Subcutaneous abdominal adipose tissue (tissue), 5 donors: ENCODE results near the gene MIB2.

Experiments
- H3K27ac ChIP-seq: one replicate; pipeline ENCODE4 v1.7.0; 2013; ENCODE audit warnings: low read depth, mild to moderate bottlenecking, inconsistent platforms, low read length, moderate library complexity
- H3K27me3 ChIP-seq, 5 donors: one replicate each; pipeline ENCODE4 v1.7.0; 2013; ENCODE audit warnings: low read length in 5 of 5, inconsistent platforms in 1 of 5; ENCODE audit not compliant: control insufficient read depth in 5 of 5, insufficient read depth in 4 of 5
- H3K36me3 ChIP-seq, 5 donors: one replicate each; pipeline ENCODE4 v1.7.0; 2013; ENCODE audit warnings: low read length in 5 of 5; ENCODE audit not compliant: control insufficient read depth in 5 of 5, insufficient read depth in 5 of 5
- H3K4me1 ChIP-seq, 5 donors: one replicate each; pipeline ENCODE4 v1.7.0; 2013; ENCODE audit warnings: low read length in 5 of 5, mild to moderate bottlenecking in 3 of 5, moderate library complexity in 1 of 5; ENCODE audit not compliant: control insufficient read depth in 5 of 5, insufficient read depth in 5 of 5
- H3K4me3 ChIP-seq, 5 donors: one replicate each; pipeline ENCODE4 v1.7.0; 2013; ENCODE audit warnings: low read length in 5 of 5, low read depth in 1 of 5
- H3K9ac ChIP-seq, 5 donors: one replicate each; pipeline ENCODE4 v1.7.0; 2013; ENCODE audit warnings: low read length in 5 of 5, mild to moderate bottlenecking in 4 of 5, moderate library complexity in 3 of 5
- H3K9me3 ChIP-seq, 5 donors: one replicate each; pipeline ENCODE4 v1.7.0; 2013; ENCODE audit warnings: low read length in 5 of 5; ENCODE audit not compliant: control insufficient read depth in 5 of 5
- donor health status: healthy.
- donor health status: healthy.
- donor health status: healthy.
- donor health status: healthy.
- donor health status: healthy.

MIB2 gene

DNA sequence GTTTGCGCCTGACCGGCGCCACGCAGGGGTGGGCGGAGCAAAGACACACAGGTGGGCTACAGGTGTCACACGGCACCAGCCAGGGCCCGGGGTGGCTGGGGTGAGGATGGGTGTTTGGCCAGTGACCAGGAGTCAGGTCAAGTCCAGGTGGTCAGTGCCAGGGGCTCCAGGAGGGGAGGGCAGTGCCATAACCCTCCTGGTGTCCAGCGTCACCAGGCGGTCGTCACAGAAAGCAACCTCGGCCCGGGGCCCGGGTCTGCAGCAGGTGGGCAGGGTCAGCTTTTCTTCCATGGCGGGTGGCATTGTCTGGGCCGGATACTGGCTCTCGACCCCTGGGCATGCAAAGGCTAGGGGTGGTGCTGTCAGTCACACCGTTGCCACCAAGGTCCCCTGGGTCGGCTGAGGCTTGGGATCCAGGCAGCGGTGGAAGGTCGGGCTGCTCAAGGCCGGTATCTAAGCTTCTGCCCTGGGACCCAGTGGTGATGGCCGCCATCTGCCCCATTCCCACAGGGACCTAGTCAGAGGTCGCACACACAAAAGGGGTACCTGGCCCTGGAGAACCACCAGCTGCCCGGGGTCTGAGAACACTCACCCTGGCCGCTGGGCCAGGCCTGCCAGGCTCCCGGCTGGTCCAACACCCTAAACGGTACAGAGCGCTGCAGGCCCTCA lies 17.1 kb upstream of the MIB2 start:
- peaks cover 34 to 50% (median 42%) of the 10 kb centered on the region in 5 donors for H3K27me3 ChIP-seq
- no peak overlapping the region for H3K27ac ChIP-seq
- H3K4me3 ChIP-seq = no peak overlapping the region
- H3K4me1 ChIP-seq = peaks cover 0 to 24% (median 14%) of the 10 kb centered on the region in 5 donors
- H3K9me3 ChIP-seq = no peaks in the 10 kb centered on the region
- no peaks in the 10 kb centered on the region for H3K36me3 ChIP-seq
- no peak overlapping the region for H3K9ac ChIP-seq

DNA sequence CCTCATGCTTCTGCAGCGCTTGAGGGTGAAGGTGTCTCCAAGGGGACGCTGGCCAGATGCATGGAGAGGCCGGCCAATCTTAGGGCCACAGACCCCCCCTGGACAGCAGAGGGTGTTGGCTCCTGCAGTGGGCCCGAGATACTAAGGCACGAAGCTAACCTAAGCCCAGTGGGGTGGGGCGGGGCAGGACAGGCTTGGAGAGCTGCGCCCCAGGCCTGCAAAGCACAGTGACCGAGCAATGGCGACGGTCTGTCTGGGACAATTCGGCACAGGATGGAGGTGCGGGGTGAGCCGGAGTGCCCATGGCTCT lies 16.6 kb upstream of the MIB2 start:
- Histone ChIP-seq H3K27ac (no peak overlapping the region), H3K4me1 (peaks cover 0 to 24% (median 14%) of the 10 kb centered on the region in 5 donors), H3K9me3 (no peaks in the 10 kb centered on the region), H3K4me3 (no peak overlapping the region), H3K9ac (no peak overlapping the region), H3K36me3 (no peaks in the 10 kb centered on the region), H3K27me3 (peaks cover 34 to 55% (median 42%) of the 10 kb centered on the region in 5 donors)

DNA sequence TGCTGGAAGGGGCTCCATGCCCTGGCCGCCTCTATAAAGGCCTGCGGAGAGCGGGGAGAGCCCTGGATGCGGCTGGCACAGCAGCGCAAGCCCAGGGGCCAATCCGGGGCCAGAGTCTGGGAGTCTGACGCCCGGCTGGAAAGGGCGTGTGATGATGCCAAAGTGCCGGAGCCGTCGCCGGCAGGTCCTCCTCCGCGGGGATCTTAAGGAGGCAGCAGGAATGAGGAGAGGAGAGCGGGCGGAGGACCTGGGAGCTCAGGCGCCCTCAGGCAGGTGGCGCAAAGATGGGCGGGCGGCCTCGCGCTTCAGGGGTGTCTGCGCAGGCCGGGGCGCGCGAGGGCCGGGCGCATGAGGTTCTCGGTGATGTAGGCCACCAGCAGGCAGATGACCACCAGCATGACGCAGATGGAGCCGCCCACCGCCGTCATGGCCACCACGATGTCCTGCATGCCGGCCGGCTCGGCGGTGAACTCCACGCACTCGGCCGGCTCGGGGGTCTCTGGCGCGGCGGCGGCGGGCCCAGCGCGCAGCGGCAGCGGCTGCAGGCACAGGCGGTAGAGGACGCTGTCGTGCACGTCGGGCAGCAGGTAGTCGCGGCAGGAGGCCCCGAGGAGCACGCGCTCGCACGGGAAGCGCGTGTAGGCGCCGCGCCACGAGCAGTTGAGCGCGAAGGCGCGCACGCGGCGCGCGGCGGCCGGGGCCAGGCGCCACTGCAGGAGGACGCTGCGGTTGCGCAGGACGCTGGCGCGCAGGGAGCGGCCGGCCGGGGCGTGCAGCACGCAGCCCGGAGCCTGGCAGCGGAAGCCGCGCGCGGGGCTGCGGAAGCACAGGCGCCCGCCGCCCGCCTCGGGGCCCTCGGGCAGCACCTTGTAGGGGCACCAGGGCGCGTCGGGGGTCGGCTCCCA lies 16.0 kb upstream of the MIB2 start:
- no peak overlapping the region for H3K27ac ChIP-seq
- no peaks in the 10 kb centered on the region for H3K9me3 ChIP-seq
- no peak overlapping the region for H3K9ac ChIP-seq
- H3K36me3 ChIP-seq = no peaks in the 10 kb centered on the region
- H3K4me1 ChIP-seq = peaks cover 0 to 24% (median 14%) of the 10 kb centered on the region in 5 donors
- H3K27me3 ChIP-seq = peaks cover 35 to 60% (median 42%) of the 10 kb centered on the region in 5 donors
- peak overlapping the region in 3 of 5 donors; percentile 34 to 61 (median 36) for H3K4me3 ChIP-seq

DNA sequence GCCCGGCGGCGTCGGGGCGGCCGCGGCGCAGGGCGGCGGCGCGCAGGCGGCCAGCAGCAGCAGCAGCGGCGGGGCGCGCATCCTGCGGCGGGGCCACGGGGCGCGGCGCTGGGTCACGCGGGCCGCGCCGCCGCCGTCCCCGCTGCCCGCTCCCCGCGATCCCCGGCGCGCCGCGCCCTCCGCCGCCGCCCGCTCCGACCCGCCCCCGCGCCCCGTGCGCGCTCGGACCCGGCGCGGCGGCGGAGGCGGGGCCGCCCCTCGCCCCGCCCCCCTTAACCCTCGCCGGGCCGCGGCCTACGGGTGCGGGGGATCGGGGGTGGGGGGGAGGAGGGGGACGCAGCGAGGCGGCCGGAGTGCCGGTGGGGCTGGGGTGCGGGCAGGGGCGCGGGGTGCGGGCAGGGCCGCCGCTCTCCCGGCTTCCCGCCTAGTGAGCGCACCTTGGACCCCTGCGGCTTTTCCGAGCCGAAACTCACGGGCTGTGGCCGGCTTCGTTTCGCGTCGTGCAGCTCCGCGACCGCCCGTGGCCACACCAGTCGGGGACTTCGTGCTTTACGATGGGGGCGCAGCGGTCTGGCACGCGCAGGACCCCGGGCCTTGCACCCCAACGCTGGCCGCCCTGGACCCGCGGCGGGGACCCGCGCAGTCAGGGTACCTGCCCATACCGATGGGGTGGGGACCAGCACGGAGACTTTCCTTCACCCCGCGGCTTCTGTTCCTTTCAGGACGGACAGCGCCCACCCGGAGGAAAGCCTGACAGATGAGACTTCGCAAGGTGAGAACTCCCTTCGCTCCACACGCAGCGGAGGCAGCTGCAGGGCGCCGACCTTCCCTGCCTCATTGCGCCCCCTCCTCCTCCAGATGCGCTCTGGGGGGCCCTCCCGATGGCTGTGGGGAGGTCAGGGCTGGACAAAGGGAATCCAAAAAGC lies 15.1 kb upstream of the MIB2 start, which contains the start of gene FNDC10:
Gene FNDC10, minus strand, starts transcription at position 201 of the 926 bp plus-strand sequence. Its CDS starts 120 bp downstream, at position 81.
- Histone ChIP-seq H3K9ac (no peak within 1 kb of the TSS), H3K9me3 (no peaks in the 10 kb centered on the region), H3K36me3 (no peaks in the 10 kb centered on the region), H3K27me3 (peaks cover 42 to 67% (median 48%) of the 10 kb centered on the region in 5 donors), H3K4me1 (peaks cover 0 to 24% (median 14%) of the 10 kb centered on the region in 5 donors), H3K4me3 (peak within 1 kb of the TSS in 3 of 5 donors; percentile 36 to 63 (median 43)), H3K27ac (no peak within 1 kb of the TSS)

DNA sequence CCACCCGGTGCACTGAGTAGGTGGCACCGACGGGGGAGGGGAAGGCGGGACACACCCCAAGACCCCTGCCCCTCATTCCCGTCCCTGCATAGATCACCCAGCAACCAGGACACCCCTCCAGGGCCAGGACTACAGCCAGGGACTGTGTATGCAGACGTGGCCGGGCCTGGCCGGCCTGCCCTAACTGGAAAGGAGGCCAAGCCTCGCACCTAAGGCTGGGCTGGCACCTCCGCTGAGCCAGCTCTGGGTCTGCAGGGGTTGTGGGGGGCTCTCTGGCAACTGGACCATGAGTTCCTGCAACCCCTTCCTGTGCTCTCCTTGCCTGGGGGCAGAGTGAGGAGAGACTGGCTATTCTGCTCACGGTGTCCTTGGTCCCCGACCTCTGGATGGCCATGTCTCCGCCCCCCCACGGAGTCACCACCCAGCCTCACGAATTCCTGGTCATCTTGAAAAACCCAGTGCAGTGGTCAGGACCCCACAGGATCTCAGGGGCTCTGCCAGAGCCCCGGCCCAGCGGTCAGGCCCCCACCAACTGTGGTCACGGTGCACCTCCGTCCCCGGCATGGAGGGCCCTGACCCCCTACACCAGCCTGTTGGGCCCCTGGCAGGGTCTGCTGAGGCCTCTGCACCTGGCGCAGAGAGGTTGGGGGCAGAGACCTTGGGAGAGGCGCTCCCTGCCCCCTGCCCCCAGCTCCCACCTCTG lies 14.3 kb upstream of the MIB2 start:
- peaks cover 42 to 67% (median 48%) of the 10 kb centered on the region in 5 donors for H3K27me3 ChIP-seq
- no peak overlapping the region for H3K9ac ChIP-seq
- peak overlapping the region in 1 of 5 donors; percentile 43 for H3K4me3 ChIP-seq

DNA sequence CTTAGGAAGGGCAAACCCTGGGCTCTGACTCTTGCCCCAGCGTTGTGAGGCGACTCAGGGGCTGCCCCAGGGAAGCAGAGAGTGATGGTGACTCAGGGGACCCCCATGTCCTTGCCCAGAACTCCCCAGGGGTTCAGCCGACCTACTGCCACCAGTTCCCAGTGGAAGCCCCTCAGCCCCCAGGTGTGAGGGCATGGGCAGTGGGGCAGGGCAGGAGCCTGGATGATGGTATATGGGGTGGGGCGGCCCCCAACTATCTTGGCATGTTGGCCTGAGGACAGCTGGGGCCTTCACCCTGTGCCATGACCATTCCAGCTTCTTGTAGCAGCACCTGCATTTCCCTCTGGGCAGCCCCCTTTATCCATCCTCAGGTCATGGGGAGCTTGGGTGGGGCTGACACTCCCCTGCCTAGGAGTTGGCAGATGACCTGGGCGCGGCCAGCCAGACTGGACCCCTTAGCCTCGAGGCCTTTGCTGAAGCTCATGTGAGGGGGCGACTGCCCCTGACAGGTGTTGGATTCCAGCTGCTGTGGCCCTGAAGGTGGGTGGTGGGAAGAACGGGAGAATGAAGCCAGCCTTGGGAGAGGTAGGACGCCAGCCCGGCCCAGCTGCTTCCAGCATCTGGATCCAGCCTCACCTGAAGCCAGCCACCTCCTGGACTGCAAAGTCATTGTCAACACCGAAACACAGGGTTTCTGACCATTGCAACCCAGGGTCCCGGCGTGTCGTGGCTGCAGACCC lies 13.6 kb upstream of the MIB2 start:
- Histone ChIP-seq H3K27me3 (peaks cover 37 to 62% (median 46%) of the 10 kb centered on the region in 5 donors), H3K9ac (no peak overlapping the region), H3K27ac (no peak overlapping the region), H3K4me1 (peaks cover 0 to 26% (median 14%) of the 10 kb centered on the region in 5 donors), H3K36me3 (no peaks in the 10 kb centered on the region), H3K9me3 (no peaks in the 10 kb centered on the region), H3K4me3 (no peak overlapping the region)

More for the DNA sequence above, 14.3 kb upstream of the MIB2 start:
- Histone ChIP-seq H3K27ac (no peak overlapping the region), H3K9me3 (no peaks in the 10 kb centered on the region), H3K36me3 (no peaks in the 10 kb centered on the region), H3K4me1 (peaks cover 0 to 24% (median 14%) of the 10 kb centered on the region in 5 donors)

DNA sequence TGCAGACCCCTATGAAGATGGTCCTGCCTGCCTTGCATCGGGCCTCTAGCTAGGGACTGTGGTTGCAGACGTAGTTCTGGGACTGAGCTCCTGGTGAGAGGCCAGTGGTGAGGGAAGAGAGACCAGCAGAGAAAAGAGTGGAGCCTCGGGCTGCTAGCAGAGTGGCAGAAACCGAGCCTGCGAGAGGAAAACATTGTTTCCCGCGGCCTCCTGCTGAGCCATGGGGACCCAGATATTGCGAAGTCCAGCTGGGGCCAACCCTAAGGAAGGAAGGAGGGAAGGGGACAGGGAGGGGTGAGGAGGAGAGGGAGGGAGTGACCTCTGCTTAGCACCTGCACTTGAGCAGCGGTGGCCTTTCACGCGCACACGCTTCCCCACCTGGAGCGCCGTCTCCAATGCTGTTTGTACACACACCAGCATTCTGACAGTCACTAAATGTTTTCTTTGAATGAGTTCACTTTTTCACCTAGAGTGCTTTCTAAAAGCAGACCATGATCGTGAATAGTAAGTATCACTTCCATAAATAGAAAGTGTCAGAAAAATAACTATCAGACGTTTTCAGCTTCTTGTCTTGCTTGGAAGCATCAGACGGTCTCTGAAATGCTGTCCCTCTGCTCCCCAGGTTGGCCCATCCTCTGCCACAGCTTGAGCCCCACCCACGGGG lies 12.9 kb upstream of the MIB2 start:
- H3K4me1 ChIP-seq = peaks cover 0 to 28% (median 14%) of the 10 kb centered on the region in 5 donors
- no peak overlapping the region for H3K4me3 ChIP-seq
- no peak overlapping the region for H3K27ac ChIP-seq
- peaks cover 32 to 56% (median 43%) of the 10 kb centered on the region in 5 donors for H3K27me3 ChIP-seq
- H3K9me3 ChIP-seq = no peaks in the 10 kb centered on the region
- H3K9ac ChIP-seq = no peak overlapping the region
- no peaks in the 10 kb centered on the region for H3K36me3 ChIP-seq

DNA sequence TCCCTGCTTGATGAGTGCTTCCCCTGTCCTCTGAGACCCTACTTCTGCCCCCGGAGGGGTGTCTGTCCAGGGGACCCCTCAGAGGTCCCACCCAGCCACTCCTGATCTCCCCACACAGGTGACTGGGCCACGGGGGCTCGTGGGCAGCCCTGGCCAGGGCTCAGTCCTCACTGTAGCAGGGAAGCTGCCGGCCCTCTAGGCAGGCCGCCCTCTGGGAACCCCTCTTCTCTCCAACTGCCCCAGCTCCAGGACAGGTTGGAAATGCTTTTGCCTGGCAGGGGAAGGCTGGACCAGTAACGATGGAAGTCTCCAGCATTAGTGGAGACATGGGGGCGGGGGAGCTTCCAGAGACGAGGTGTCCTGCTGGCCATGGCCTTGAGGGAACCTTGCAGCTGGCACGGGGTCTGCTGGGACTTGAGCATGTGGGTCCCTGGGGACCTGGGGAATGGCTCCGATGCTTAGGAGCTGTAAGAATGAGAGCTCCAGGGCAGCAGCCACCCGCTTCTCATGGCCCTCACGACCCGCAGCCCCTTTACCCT lies 12.3 kb upstream of the MIB2 start:
- Histone ChIP-seq H3K4me3 (no peak overlapping the region), H3K4me1 (peaks cover 0 to 22% (median 10%) of the 10 kb centered on the region in 5 donors), H3K9ac (no peak overlapping the region), H3K36me3 (no peaks in the 10 kb centered on the region), H3K27ac (no peak overlapping the region), H3K27me3 (peaks cover 26 to 50% (median 37%) of the 10 kb centered on the region in 5 donors), H3K9me3 (no peaks in the 10 kb centered on the region)
